ENCODE results near the gene ICAM3.

The ICAM3 gene

GRCh38 chr19:10289167-10289835, 50.1 kb downstream of the ICAM3 start:
- TF ChIP-seq MAX (IDR thresholded peaks at IDR 0.05) = peak; percentile 92
- no peak for TF ChIP-seq REST (IDR thresholded peaks at IDR 0.05; ENCODE audit: low read depth)
- no peak for TF ChIP-seq YY1 (IDR thresholded peaks at IDR 0.05; ENCODE audit: low read depth)
- no peak for TF ChIP-seq NFIC (IDR thresholded peaks at IDR 0.05)
- TF ChIP-seq ZBTB7A (IDR thresholded peaks at IDR 0.05; ENCODE audit: low read depth) = no peak; the same call in 1 of the 2 replicates
- TF ChIP-seq CEBPB (IDR thresholded peaks at IDR 0.05) = no peak
- TF ChIP-seq TEAD4 (IDR thresholded peaks at IDR 0.05) = peak; percentile 33; the same call in 1 of the 2 replicates
- TF ChIP-seq TCF12 (IDR thresholded peaks at IDR 0.05; ENCODE audit: low read depth) = peak; percentile 17
- no peak for TF ChIP-seq FOXM1 (IDR thresholded peaks at IDR 0.05; ENCODE audit: borderline replicate concordance, low read depth)
- no peak for TF ChIP-seq EP300 (IDR thresholded peaks at IDR 0.05; ENCODE audit: borderline replicate concordance)
- peak; percentile 82 for TF ChIP-seq USF1 (IDR thresholded peaks at IDR 0.05)
- TF ChIP-seq EGR1 (IDR thresholded peaks at IDR 0.05) = no peak
- no peak for TF ChIP-seq CREB1 (IDR thresholded peaks at IDR 0.05; ENCODE audit: low read depth)
- TF ChIP-seq TAF1 (IDR thresholded peaks at IDR 0.05; ENCODE audit: low read depth) = no peak
- TF ChIP-seq RAD21 (IDR thresholded peaks at IDR 0.05; ENCODE audit: low read depth) = no peak

GRCh38 chr19:10288662-10289166, 50.7 kb downstream of the ICAM3 start:
- TF ChIP-seq TCF12 (IDR thresholded peaks at IDR 0.05; ENCODE audit: low read depth) (no peak; the same call in 1 of the 2 replicates), EP300 (IDR thresholded peaks at IDR 0.05; ENCODE audit: borderline replicate concordance) (0 out of 2 replicates have a peak, but pooled peaks have one; percentile 25), USF1 (IDR thresholded peaks at IDR 0.05) (peak; percentile 43), REST (IDR thresholded peaks at IDR 0.05; ENCODE audit: low read depth) (no peak), ZBTB7A (IDR thresholded peaks at IDR 0.05; ENCODE audit: low read depth) (0 out of 2 replicates have a peak, but pooled peaks have one; percentile 8), TAF1 (IDR thresholded peaks at IDR 0.05; ENCODE audit: low read depth) (0 out of 2 replicates have a peak, but pooled peaks have one; percentile 26), RAD21 (IDR thresholded peaks at IDR 0.05; ENCODE audit: low read depth) (no peak)

- TF ChIP-seq EGR1 (IDR thresholded peaks at IDR 0.05) (no peak), TCF12 (IDR thresholded peaks at IDR 0.05; ENCODE audit: low read depth) (no peak), TEAD4 (IDR thresholded peaks at IDR 0.05) (no peak), ZBTB7A (IDR thresholded peaks at IDR 0.05; ENCODE audit: low read depth) (no peak), USF1 (IDR thresholded peaks at IDR 0.05) (no peak), TAF1 (IDR thresholded peaks at IDR 0.05; ENCODE audit: low read depth) (no peak), EP300 (IDR thresholded peaks at IDR 0.05; ENCODE audit: borderline replicate concordance) (no peak), CREB1 (IDR thresholded peaks at IDR 0.05; ENCODE audit: low read depth) (no peak), CEBPB (IDR thresholded peaks at IDR 0.05) (no peak), REST (IDR thresholded peaks at IDR 0.05; ENCODE audit: low read depth) (no peak), FOXM1 (IDR thresholded peaks at IDR 0.05; ENCODE audit: borderline replicate concordance, low read depth) (no peak), NFIC (IDR thresholded peaks at IDR 0.05) (no peak), MAX (IDR thresholded peaks at IDR 0.05) (no peak)
These were observed 52.4 kb downstream of the ICAM3 start, which contains the start of gene ICAM4 for GRCh38 chr19:10286803-10287737. Gene ICAM4 (plus strand): TSS chr19:10286955. CDS start chr19:10287013, 58 bp downstream.

Measured in Ishikawa (cell line).